A549 (cell line): Measurements from ENCODE around the gene CCDC78. TPM values are rescaled to one million over a fixed set of nuclear protein-coding genes. Genes with fewer than 3 reads are reported as not detected.

Experiments used
- ATAC-seq, 2 experiments: fragments of 200-7000 bp in 1 of 2; fragments of >200 bp in 1 of 2; cut with Nextera tagmentation in 1 of 2; cut with Tn5 transposase in 1 of 2; 3 replicates each; pipeline versions ENCODE4 v1.8.0 to v1.9.1; 2018 to 2020; ENCODE audit warnings: mild to moderate bottlenecking in 1 of 2, moderate library complexity in 1 of 2
- CTCF ChIA-PET: fragments of 300-600 bp; sonication (Branson Sonifier 250); formaldehyde crosslinking; extraction: SDS; loops from one replicate; lab custom pipeline; 2021; ENCODE audit warnings: antibody characterized with exemption, inconsistent platforms; lab: Yijun Ruan, JAX
- POLR2A ChIA-PET: fragments of 350-600 bp; formaldehyde crosslinking; extraction: SDS; loops from one replicate; lab custom pipeline; 2021; ENCODE audit warnings: antibody characterized with exemption, inconsistent platforms; lab: Yijun Ruan, JAX
- DNase-seq, 2 experiments: peaks; one replicate each; pipeline versions ENCODE4 v3.0.0 to v3.0.0-alpha.2; 2011 to 2016; ENCODE audit warnings: low read depth in 1 of 2, low spot score in 1 of 2
- FAIRE-seq: peaks from 2 replicates; lab custom pipeline; 2011; peaks lifted over from hg19 to GRCh38; lab: Jason Lieb, UNC
- H3K27ac ChIP-seq, 2 experiments: fragments of >200 bp; sonication (Bioruptor Twin); formaldehyde crosslinking; 3 replicates each; pipeline ENCODE4 v1.5.1; 2016 to 2017
- H3K4me1 ChIP-seq: fragments of >200 bp; sonication (Bioruptor Twin); formaldehyde crosslinking; 3 replicates; pipeline ENCODE4 v1.6.1; 2016
- H3K4me2 ChIP-seq: fragments of >200 bp; sonication (Bioruptor Twin); formaldehyde crosslinking; 3 replicates; pipeline ENCODE4 v1.6.1; 2016
- H3K4me3 ChIP-seq: fragments of >200 bp; sonication (Bioruptor Twin); formaldehyde crosslinking; 3 replicates; pipeline ENCODE4 v1.5.1; 2016
- H3K9me3 ChIP-seq: fragments of >200 bp; sonication (Bioruptor Twin); formaldehyde crosslinking; 3 replicates; pipeline ENCODE4 v1.6.1; 2016
- BHLHE40 ChIP-seq: IDR thresholded peaks from 2 replicates; pipeline ENCODE4 v1.6.1; 2012; ENCODE audit warnings: low read depth, low read length, inconsistent platforms
- EP300 ChIP-seq, 2 experiments: fragments of >200 bp; sonication (Bioruptor Twin); formaldehyde crosslinking; IDR thresholded peaks; 2 replicates in 1 of 2; 3 replicates in 1 of 2; pipeline ENCODE4 v1.6.1; 2016 to 2017
- ESRRA ChIP-seq: fragments of 150-350 bp; IDR thresholded peaks from 2 replicates; pipeline ENCODE4 v1.6.1; 2014; ENCODE audit warnings: mild to moderate bottlenecking, low read length, borderline replicate concordance
- GATA3 ChIP-seq: IDR thresholded peaks from 2 replicates; pipeline ENCODE4 v1.6.1; 2012; ENCODE audit warnings: borderline replicate concordance
- HOXB13 ChIP-seq: fragments of 250-450 bp; sonication (Bioruptor Pico); IDR thresholded peaks from 2 replicates; pipeline ENCODE4 v1.5.0; 2020; ENCODE audit warnings: low read depth, mild to moderate bottlenecking, moderate library complexity
- HOXB5 ChIP-seq: fragments of 250-450 bp; sonication (Bioruptor Pico); IDR thresholded peaks from 2 replicates; pipeline ENCODE4 v1.5.0; 2020; ENCODE audit warnings: mild to moderate bottlenecking, moderate library complexity
- NPAS2 ChIP-seq: fragments of 250-450 bp; sonication (Bioruptor Pico); IDR thresholded peaks from 2 replicates; pipeline ENCODE4 v1.8.0; 2022; ENCODE audit warnings: mild to moderate bottlenecking, moderate library complexity, borderline replicate concordance
- PHF8 ChIP-seq: fragments of 200-600 bp; sonication (generic); IDR thresholded peaks from 2 replicates; pipeline ENCODE4 v1.6.1; 2016; ENCODE audit warnings: low read depth, mild to moderate bottlenecking, antibody characterized with exemption, moderate library complexity, borderline replicate concordance
- RAD21 ChIP-seq, 2 experiments: fragments of >200 bp in 1 of 2; sonication (Bioruptor Twin) in 1 of 2; formaldehyde crosslinking in 1 of 2; IDR thresholded peaks in 1 of 2; conservative IDR thresholded peaks in 1 of 2; 2 replicates in 1 of 2; 3 replicates in 1 of 2; pipeline ENCODE4 v1.6.1; 2012 to 2018; ENCODE audit warnings: inconsistent platforms in 1 of 2
- RFX5 ChIP-seq: fragments of 450-650 bp; IDR thresholded peaks from 2 replicates; pipeline ENCODE4 v1.7.1; 2014; ENCODE audit warnings: antibody characterized with exemption, mild to moderate bottlenecking, moderate library complexity
- TFCP2L1 ChIP-seq: fragments of 250-450 bp; sonication (Bioruptor Pico); IDR thresholded peaks from 2 replicates; pipeline ENCODE4 v1.5.0; 2021; ENCODE audit warnings: mild to moderate bottlenecking
- ZFP36 ChIP-seq: fragments of 450-650 bp; IDR thresholded peaks from 2 replicates; pipeline ENCODE4 v1.6.1; 2014; ENCODE audit warnings: borderline replicate concordance; ENCODE audit not compliant: partially characterized antibody
- WGBS: methylation state at CpG from one replicate; pipeline ENCODE4 v1.1.6; 2017; ENCODE audit errors: missing lambda C conversion rate; 5-methylcytosine and 5-hydroxymethylcytosine counted together
- polyA plus RNA-seq, 4 experiments: library from polyadenylated mRNA; depleted of rRNA in 3 of 4; stranded (reverse); fragments of >200 nt; fragmentation: RNase III in 1 of 4; extraction: RNeasy Plus Mini Kit Qiagen cat#74134 plus additional on column Dnase treatment in 1 of 4; gene quantifications; 2 replicates in 3 of 4; 3 replicates in 1 of 4; pipeline ENCODE4 v1.2.3, GENCODE V29; 2011 to 2017
- TF ChIP-seq, protein P1 (sequence below): fragments of >200 bp; sonication (Bioruptor Twin); formaldehyde crosslinking; IDR thresholded peaks from 3 replicates; pipeline ENCODE4 v1.5.1; 2016
- TF ChIP-seq, protein P2 (sequence below): IDR thresholded peaks from 2 replicates; pipeline ENCODE4 v1.6.1; 2012
- TF ChIP-seq, protein P3 (sequence below): fragments of 150-350 bp; IDR thresholded peaks from 2 replicates; pipeline ENCODE4 v1.6.1; 2014; ENCODE audit warnings: low read depth, mild to moderate bottlenecking, low read length

Gene CCDC78
- polyA plus RNA-seq, 2 of the 4 experiments (the other 2 are of a cell fraction): 1.1 to 4.7 TPM

DNA sequence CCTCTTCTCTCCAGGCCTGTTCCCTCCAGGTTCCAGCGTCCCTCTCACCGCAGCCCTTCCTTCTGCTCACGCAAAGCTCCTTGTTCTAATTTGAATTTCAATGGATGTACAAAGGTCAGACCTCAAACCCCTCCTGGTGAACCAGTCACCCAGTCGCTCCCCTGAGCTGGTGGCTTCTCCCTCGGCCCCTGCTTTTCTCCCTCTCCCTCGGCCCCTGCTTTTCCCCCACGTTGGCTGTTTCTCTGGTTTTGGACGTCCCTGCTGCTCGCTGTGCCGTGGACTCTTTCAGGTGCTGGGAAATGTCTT lies 25.7 kb upstream of the CCDC78 start:
- Histone ChIP-seq H3K4me1 (no peaks in the 10 kb centered on the region), H3K27ac (no peak overlapping the region), H3K9me3 (no peaks in the 10 kb centered on the region), H3K4me2 (no peak overlapping the region), H3K4me3 (no peak overlapping the region)
- DNase-seq (no peak), FAIRE-seq (no peak), ATAC-seq (no peak)
- ChIA-PET CTCF (interaction anchor here (0.7 to 6.0 kb wide), 3 partner anchors 13 to 171 kb away, joined by 3 to 63 read pairs (median 3); no protein-coding TSS in a partner anchor), POLR2A (no interaction called here)
- WGBS: 71% methylated on average over 10 of the region's 10 CpGs
- no peak for TF ChIP-seq NPAS2 (CRISPR knock-in tag)
- TF ChIP-seq, protein P1, sequence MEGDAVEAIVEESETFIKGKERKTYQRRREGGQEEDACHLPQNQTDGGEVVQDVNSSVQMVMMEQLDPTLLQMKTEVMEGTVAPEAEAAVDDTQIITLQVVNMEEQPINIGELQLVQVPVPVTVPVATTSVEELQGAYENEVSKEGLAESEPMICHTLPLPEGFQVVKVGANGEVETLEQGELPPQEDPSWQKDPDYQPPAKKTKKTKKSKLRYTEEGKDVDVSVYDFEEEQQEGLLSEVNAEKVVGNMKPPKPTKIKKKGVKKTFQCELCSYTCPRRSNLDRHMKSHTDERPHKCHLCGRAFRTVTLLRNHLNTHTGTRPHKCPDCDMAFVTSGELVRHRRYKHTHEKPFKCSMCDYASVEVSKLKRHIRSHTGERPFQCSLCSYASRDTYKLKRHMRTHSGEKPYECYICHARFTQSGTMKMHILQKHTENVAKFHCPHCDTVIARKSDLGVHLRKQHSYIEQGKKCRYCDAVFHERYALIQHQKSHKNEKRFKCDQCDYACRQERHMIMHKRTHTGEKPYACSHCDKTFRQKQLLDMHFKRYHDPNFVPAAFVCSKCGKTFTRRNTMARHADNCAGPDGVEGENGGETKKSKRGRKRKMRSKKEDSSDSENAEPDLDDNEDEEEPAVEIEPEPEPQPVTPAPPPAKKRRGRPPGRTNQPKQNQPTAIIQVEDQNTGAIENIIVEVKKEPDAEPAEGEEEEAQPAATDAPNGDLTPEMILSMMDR: no peak
- no peak for TF ChIP-seq TFCP2L1
- no peak for TF ChIP-seq BHLHE40
- no peak for TF ChIP-seq HOXB13
- no peak for TF ChIP-seq GATA3
- no peak for TF ChIP-seq RFX5
- TF ChIP-seq EP300 (IDR thresholded peaks at IDR 0.05): no peak
- TF ChIP-seq PHF8: no peak
- TF ChIP-seq RAD21 (conservative IDR thresholded peaks at IDR 0.05 in 1 of 2, IDR thresholded peaks at IDR 0.05 in 1 of 2): no peak
- no peak for TF ChIP-seq HOXB5 (CRISPR knock-in tag)
- TF ChIP-seq, protein P2, sequence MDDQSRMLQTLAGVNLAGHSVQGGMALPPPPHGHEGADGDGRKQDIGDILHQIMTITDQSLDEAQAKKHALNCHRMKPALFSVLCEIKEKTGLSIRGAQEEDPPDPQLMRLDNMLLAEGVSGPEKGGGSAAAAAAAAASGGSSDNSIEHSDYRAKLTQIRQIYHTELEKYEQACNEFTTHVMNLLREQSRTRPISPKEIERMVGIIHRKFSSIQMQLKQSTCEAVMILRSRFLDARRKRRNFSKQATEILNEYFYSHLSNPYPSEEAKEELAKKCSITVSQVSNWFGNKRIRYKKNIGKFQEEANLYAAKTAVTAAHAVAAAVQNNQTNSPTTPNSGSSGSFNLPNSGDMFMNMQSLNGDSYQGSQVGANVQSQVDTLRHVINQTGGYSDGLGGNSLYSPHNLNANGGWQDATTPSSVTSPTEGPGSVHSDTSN: no peak

DNA sequence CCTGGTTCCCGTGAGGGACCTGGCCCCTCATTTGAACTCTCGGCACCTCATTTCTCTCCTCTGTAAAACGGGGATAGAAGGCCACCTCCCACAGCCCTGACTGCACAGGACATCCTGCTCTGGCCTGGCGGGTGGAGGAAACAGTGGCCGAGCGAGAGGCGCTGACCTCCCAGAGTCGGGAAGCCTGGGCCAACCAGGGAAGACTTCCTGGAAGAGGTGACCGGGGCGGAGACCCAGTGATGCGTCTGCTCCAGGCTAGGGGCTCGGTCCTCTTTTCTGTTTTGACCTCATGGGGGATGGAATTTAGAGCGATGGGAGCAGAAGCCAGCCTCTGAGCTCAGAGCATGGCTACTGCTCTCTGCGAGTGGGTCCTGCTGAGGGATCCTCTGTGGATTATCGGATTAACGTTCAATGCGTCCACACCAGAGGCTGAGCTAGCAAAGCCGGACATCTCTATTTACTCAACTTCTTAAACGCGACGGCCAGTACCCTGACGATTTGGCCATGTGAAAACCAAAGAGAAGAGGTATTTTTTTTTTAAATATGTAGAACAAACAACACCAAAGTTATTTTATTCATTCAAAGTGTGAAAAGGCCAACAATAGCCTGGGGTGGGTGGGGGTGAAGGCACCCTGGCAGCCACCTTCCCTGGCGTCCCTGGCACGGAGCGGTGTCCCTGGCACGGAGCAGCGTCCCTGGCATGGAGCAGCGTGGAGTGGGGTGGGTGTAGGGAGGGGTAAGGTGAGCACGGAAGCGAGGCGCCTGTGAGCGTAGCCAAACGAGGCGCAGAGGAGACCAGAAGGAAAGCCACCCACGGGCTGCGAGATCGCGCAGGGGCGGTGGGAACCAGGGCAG lies 25.1 kb upstream of the CCDC78 start:
- Histone ChIP-seq H3K4me3 (no peak overlapping the region), H3K4me1 (no peaks in the 10 kb centered on the region), H3K27ac (no peak overlapping the region), H3K4me2 (no peak overlapping the region), H3K9me3 (no peaks in the 10 kb centered on the region)
- POLR2A ChIA-PET: interaction anchor here (1.1 kb wide), 1 partner anchor 10 kb away, joined by 3 read pairs; the partner anchor contains the start of gene CIAO3
- DNase-seq (no peak), ATAC-seq (no peak; a peak in 1 of 6 replicates), FAIRE-seq (no peak)
- TF ChIP-seq, protein P2: no peak
- TF ChIP-seq RFX5 (no peak), ESRRA (no peak), RAD21 (conservative IDR thresholded peaks at IDR 0.05 in 1 of 2, IDR thresholded peaks at IDR 0.05 in 1 of 2) (no peak), EP300 (IDR thresholded peaks at IDR 0.05) (no peak), ZFP36 (peak; percentile 79), HOXB5 (CRISPR knock-in tag) (no peak)
- TF ChIP-seq, protein P3, sequence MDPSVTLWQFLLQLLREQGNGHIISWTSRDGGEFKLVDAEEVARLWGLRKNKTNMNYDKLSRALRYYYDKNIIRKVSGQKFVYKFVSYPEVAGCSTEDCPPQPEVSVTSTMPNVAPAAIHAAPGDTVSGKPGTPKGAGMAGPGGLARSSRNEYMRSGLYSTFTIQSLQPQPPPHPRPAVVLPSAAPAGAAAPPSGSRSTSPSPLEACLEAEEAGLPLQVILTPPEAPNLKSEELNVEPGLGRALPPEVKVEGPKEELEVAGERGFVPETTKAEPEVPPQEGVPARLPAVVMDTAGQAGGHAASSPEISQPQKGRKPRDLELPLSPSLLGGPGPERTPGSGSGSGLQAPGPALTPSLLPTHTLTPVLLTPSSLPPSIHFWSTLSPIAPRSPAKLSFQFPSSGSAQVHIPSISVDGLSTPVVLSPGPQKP: no peak
- WGBS: 83% methylated on average over 39 of the region's 39 CpGs
- CTCF ChIA-PET: interaction anchor here (0.7 to 6.0 kb wide), 7 partner anchors 9 to 170 kb away, joined by 3 to 63 read pairs (median 6); partner anchors contain the start of genes CIAO3 and MSLN
